HCT116 (cell line): Measurements from ENCODE around the gene SHCBP1L. TPM values are rescaled to one million over a fixed set of nuclear protein-coding genes. Genes with fewer than 3 reads are reported as not detected.

ENCODE experiments used
- ATAC-seq: fragments of 200-7000 bp; cut with Tn5 transposase; 2 replicates; pipeline ENCODE4 v1.9.1; 2020; ENCODE audit warnings: mild to moderate bottlenecking, moderate library complexity
- BruUV-seq: library from RNA; stranded (reverse); fragments of 400-500 nt; replicated peaks from 2 replicates; lab custom pipeline; 2021; lab: Mats Ljungman, UMichigan
- CTCF ChIA-PET: fragments of 300-600 bp; sonication (Branson Sonifier 250); formaldehyde crosslinking; loops from one replicate; lab custom pipeline; 2021; ENCODE audit warnings: antibody characterized with exemption; lab: Charles Lee
- POLR2A ChIA-PET: fragments of 300-600, 350-600 bp; sonication (Branson Sonifier 250); formaldehyde crosslinking; loops from one replicate; lab custom pipeline; 2021; ENCODE audit warnings: antibody characterized with exemption; lab: Charles Lee
- RAD21 ChIA-PET, 2 experiments: fragments of 300-600 bp; sonication (Branson Sonifier 250); formaldehyde crosslinking; loops; one replicate each; lab custom pipeline; 2023; ENCODE audit warnings: low total read pairs in 2 of 2; ENCODE audit not compliant: uncharacterized antibody in 2 of 2, unreplicated experiment in 2 of 2, low non-redundant PET in 1 of 2; lab: Charles Lee
- DNase-seq: peaks from one replicate; pipeline ENCODE4 v3.0.0-alpha.2; 2010; ENCODE audit warnings: low read depth, low spot score
- H2AFZ ChIP-seq: fragments of 200-600 bp; shearing (Covaris generic), sonication (generic); 2 replicates; pipeline ENCODE4 v1.6.1; 2017; ENCODE audit warnings: low read depth, mixed run types, mixed read lengths, antibody characterized with exemption, low read length; ENCODE audit not compliant: poor library complexity, severe bottlenecking
- H3K27ac ChIP-seq: 2 replicates; pipeline ENCODE4 v1.5.1; 2012; ENCODE audit warnings: low read depth, low read length
- H3K27me3 ChIP-seq: fragments of 200-600 bp; sonication (generic); 2 replicates; pipeline ENCODE4 v1.6.1; 2016; ENCODE audit warnings: mixed run types, low read length, mixed read lengths; ENCODE audit not compliant: insufficient read depth
- H3K36me3 ChIP-seq, 2 experiments: fragments of 200-500 bp in 1 of 2; fragments of 200-600 bp in 1 of 2; sonication (Bioruptor generic) in 1 of 2; sonication (generic) in 1 of 2; 2 replicates each; pipeline versions ENCODE4 v1.5.1 to v1.6.1; 2014 to 2016; ENCODE audit warnings: low read length in 2 of 2, inconsistent platforms in 1 of 2, mixed read lengths in 1 of 2, mixed run types in 1 of 2; ENCODE audit not compliant: insufficient read depth in 2 of 2, control insufficient read depth in 1 of 2
- H3K4me1 ChIP-seq, 2 experiments: fragments of 200-600 bp in 1 of 2; sonication (generic) in 1 of 2; 2 replicates each; pipeline versions ENCODE4 v1.5.1 to v1.6.1; 2012 to 2017; ENCODE audit warnings: low read length in 2 of 2, inconsistent platforms in 1 of 2, mild to moderate bottlenecking in 1 of 2, mixed read lengths in 1 of 2, mixed run types in 1 of 2, moderate library complexity in 1 of 2; ENCODE audit not compliant: insufficient read depth in 2 of 2, control insufficient read depth in 1 of 2
- H3K4me2 ChIP-seq: fragments of 200-600 bp; sonication (generic); 2 replicates; pipeline ENCODE4 v1.6.1; 2017; ENCODE audit warnings: mixed run types, low read length, mixed read lengths
- H3K4me3 ChIP-seq, 2 experiments: fragments of 200-600 bp in 1 of 2; sonication (generic) in 1 of 2; replicated peaks in 1 of 2; 2 replicates each; pipeline ENCODE4 v1.5.1; 2011 to 2016; ENCODE audit warnings: low read length in 2 of 2, control low read depth in 1 of 2, low read depth in 1 of 2, mild to moderate bottlenecking in 1 of 2, mixed read lengths in 1 of 2, mixed run types in 1 of 2
- H3K79me2 ChIP-seq: fragments of 200-600 bp; sonication (generic); 2 replicates; pipeline ENCODE4 v1.6.1; 2017; ENCODE audit warnings: mild to moderate bottlenecking, mixed run types, low read length, moderate library complexity, mixed read lengths; ENCODE audit not compliant: insufficient read depth
- H3K9ac ChIP-seq: fragments of 200-600 bp; sonication (generic); 2 replicates; pipeline ENCODE4 v1.6.1; 2016; ENCODE audit warnings: low read length, mixed read lengths
- H3K9me2 ChIP-seq: fragments of 200-600 bp; sonication (generic), shearing (Covaris generic); 2 replicates; pipeline ENCODE4 v1.6.1; 2017; ENCODE audit warnings: mixed run types, mild to moderate bottlenecking, moderate library complexity; ENCODE audit not compliant: insufficient read depth
- H3K9me3 ChIP-seq, 2 experiments: fragments of 200-500 bp in 1 of 2; fragments of 200-600 bp in 1 of 2; sonication (Bioruptor generic) in 1 of 2; sonication (generic) in 1 of 2; 2 replicates each; pipeline ENCODE4 v1.6.1; 2014 to 2017; ENCODE audit warnings: low read length in 2 of 2, mixed read lengths in 2 of 2, inconsistent platforms in 1 of 2, low read depth in 1 of 2, mild to moderate bottlenecking in 1 of 2, mixed run types in 1 of 2, moderate library complexity in 1 of 2; ENCODE audit not compliant: control insufficient read depth in 1 of 2, insufficient read depth in 1 of 2
- H4K20me1 ChIP-seq: fragments of 200-600 bp; sonication (generic), shearing (Covaris generic); 2 replicates; pipeline ENCODE4 v1.6.1; 2017; ENCODE audit warnings: mixed run types, mild to moderate bottlenecking, moderate library complexity; ENCODE audit not compliant: insufficient read depth
- CBX3 ChIP-seq: IDR thresholded peaks from 2 replicates; pipeline ENCODE4 v1.6.1; 2012; ENCODE audit warnings: low read depth
- EGR1 ChIP-seq: IDR thresholded peaks from 2 replicates; pipeline ENCODE4 v1.6.1; 2012; ENCODE audit warnings: low read depth
- ELF1 ChIP-seq: IDR thresholded peaks from 2 replicates; pipeline ENCODE4 v1.6.1; 2012; ENCODE audit warnings: low read depth, borderline replicate concordance
- EZH2phosphoT487 ChIP-seq: fragments of 200-600 bp; IDR thresholded peaks from 2 replicates; pipeline ENCODE4 v1.6.1; 2018; ENCODE audit warnings: antibody characterized with exemption, borderline replicate concordance
- JUND ChIP-seq: IDR thresholded peaks from 2 replicates; pipeline ENCODE4 v1.6.1; 2012
- POLR2AphosphoS5 ChIP-seq: IDR thresholded peaks from 2 replicates; pipeline ENCODE4 v1.6.1; 2011; ENCODE audit warnings: mild to moderate bottlenecking, low read depth, low read length, moderate library complexity
- RAD21 ChIP-seq: IDR thresholded peaks from 2 replicates; pipeline ENCODE4 v1.6.1; 2012; ENCODE audit warnings: low read depth, mild to moderate bottlenecking
- SIN3A ChIP-seq: IDR thresholded peaks from 2 replicates; pipeline ENCODE4 v1.6.1; 2012; ENCODE audit warnings: low read depth
- TCF7L2 ChIP-seq: IDR thresholded peaks from 2 replicates; pipeline ENCODE4 v1.7.0; 2011; ENCODE audit warnings: borderline replicate concordance, inconsistent platforms; ENCODE audit not compliant: insufficient read depth, insufficient read length; ENCODE audit errors: extremely low read depth
- YY1 ChIP-seq: IDR thresholded peaks from 2 replicates; pipeline ENCODE4 v1.6.1; 2011; ENCODE audit warnings: low read length, low read depth, moderate library complexity, mild to moderate bottlenecking; ENCODE audit not compliant: insufficient replicate concordance; ENCODE audit errors: extremely low read depth
- ZFX ChIP-seq: fragments of 450-650 bp; IDR thresholded peaks from 2 replicates; pipeline ENCODE4 v1.6.1; 2017
- intact Hi-C: fragments of 100-400 bp; cut with micrococcal nuclease; formaldehyde crosslinking; loops from 2 replicates; pipeline ENCODE4 v1.10.0; 2022
- total RNA-seq: library from RNA; stranded (reverse); gene quantifications from one replicate; pipeline ENCODE4 v1.2.1, GENCODE V29; 2021; ENCODE audit not compliant: unreplicated experiment
- TF ChIP-seq, protein P1 (sequence below), 3 experiments: fragments of 200-600 bp in 1 of 3; sonication (generic) in 1 of 3; IDR thresholded peaks in 2 of 3; conservative IDR thresholded peaks in 1 of 3; 2 replicates each; pipeline ENCODE4 v1.5.1; 2012 to 2017; ENCODE audit warnings: low read depth in 2 of 3, low read length in 2 of 3, antibody characterized with exemption in 1 of 3, borderline replicate concordance in 1 of 3, control low read depth in 1 of 3, mild to moderate bottlenecking in 1 of 3, mixed read lengths in 1 of 3, mixed run types in 1 of 3, moderate library complexity in 1 of 3; ENCODE audit not compliant: insufficient read depth in 1 of 3
- TF ChIP-seq, protein P2 (sequence below): IDR thresholded peaks from 2 replicates; pipeline ENCODE4 v1.6.1; 2012
- TF ChIP-seq, protein P3 (sequence below): IDR thresholded peaks from 2 replicates; pipeline ENCODE4 v1.6.1; 2012
- TF ChIP-seq, protein P4 (sequence below): IDR thresholded peaks from 2 replicates; pipeline ENCODE4 v1.6.1; 2011; ENCODE audit warnings: mild to moderate bottlenecking, low read length, moderate library complexity; ENCODE audit not compliant: insufficient replicate concordance; ENCODE audit errors: extremely low read depth

SHCBP1L gene
- total RNA-seq, 1 experiment from 2014 or later: not detected

DNA sequence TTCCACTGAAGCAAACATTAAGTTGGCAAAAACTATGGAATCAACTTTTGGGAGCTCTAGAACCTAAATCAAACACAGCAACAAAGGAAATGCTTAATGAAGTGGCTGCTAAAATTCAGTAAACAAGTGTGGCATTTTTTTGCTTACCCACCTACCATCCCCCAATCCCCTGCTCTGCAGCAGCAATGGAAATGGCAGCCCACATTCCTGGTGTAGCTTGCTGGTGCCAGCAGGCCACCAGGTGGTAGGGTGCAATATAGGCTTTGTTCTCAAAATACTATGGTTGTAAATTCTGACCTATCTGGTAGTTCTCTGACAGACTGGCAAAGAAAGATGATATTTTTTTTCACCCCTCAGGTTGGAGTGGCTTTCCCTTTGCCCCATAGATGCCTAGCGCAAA, 42.8 kb downstream of the SHCBP1L start:
- no peak overlapping the region for H2AFZ ChIP-seq
- H3K9me3 ChIP-seq: peaks cover 0 to 4% of the 10 kb centered on the region in 2 experiments; a peak in 1 of 4 replicates
- POLR2A ChIA-PET: no interaction called here
- peak; percentile 81 for ATAC-seq
- H3K36me3 ChIP-seq: no peaks in the 10 kb centered on the region
- H3K9me2 ChIP-seq: peaks cover 3% of the 10 kb centered on the region; the same call in 1 of the 2 replicates
- H3K27me3 ChIP-seq: no peaks in the 10 kb centered on the region
- no peaks in the 10 kb centered on the region for H3K79me2 ChIP-seq
- no peaks in the 10 kb centered on the region for H4K20me1 ChIP-seq
- intact Hi-C loops: no loop called here
- BruUV-seq: no TSS peak
- TF ChIP-seq RAD21 (peak; percentile 58), SIN3A (no peak), YY1 (peak; percentile 33)
- TF ChIP-seq, protein P1, sequence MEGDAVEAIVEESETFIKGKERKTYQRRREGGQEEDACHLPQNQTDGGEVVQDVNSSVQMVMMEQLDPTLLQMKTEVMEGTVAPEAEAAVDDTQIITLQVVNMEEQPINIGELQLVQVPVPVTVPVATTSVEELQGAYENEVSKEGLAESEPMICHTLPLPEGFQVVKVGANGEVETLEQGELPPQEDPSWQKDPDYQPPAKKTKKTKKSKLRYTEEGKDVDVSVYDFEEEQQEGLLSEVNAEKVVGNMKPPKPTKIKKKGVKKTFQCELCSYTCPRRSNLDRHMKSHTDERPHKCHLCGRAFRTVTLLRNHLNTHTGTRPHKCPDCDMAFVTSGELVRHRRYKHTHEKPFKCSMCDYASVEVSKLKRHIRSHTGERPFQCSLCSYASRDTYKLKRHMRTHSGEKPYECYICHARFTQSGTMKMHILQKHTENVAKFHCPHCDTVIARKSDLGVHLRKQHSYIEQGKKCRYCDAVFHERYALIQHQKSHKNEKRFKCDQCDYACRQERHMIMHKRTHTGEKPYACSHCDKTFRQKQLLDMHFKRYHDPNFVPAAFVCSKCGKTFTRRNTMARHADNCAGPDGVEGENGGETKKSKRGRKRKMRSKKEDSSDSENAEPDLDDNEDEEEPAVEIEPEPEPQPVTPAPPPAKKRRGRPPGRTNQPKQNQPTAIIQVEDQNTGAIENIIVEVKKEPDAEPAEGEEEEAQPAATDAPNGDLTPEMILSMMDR (IDR thresholded peaks at IDR 0.05 in 2 of 3, conservative IDR thresholded peaks at IDR 0.05 in 1 of 3; ENCODE audit: borderline replicate concordance in 1 of 3, insufficient read depth in 1 of 3, low read depth in 2 of 3, low read length in 2 of 3): peak; percentile 16 to 36 (median 33); a peak in 3 of 6 replicates
- TF ChIP-seq, all 23 proteins: peak for 3
- DNase-seq: peak; percentile 6
- Histone ChIP-seq H3K27ac (no peak overlapping the region), H3K4me1 (peaks cover 0 to 10% of the 10 kb centered on the region in 2 experiments; a peak in 1 of 4 replicates), H3K9ac (no peak overlapping the region), H3K4me2 (0 out of 2 replicates have a peak overlapping the region, but pooled peaks have one; percentile 3), H3K4me3 (no peak overlapping the region)
- ChIA-PET RAD21 (no interaction called here), CTCF (no interaction called here)

DNA sequence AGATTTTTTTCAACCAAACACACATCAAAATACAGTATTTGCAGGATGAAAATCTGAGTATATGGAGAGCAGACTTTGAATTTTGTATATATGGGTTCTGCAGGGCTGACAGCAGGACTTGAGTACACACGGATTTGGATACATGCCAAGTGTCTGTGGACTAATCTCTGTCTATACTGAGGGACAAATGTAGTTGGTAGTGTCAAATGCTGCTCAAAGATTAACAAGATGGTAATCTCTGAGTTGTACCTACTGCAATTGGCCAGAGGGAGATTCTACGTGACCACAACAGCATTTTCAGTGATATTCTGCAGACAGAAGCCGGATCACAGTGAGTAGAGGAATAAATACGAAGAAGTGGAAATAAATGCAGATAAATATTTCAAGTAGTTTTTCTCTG, 43.4 kb downstream of the SHCBP1L start:
- no peak overlapping the region for H3K4me2 ChIP-seq
- intact Hi-C loops: no loop called here
- no peak overlapping the region for H3K9ac ChIP-seq
- ChIA-PET CTCF (no interaction called here), POLR2A (no interaction called here), RAD21 (no interaction called here)
- H3K27ac ChIP-seq: no peak overlapping the region
- no peaks in the 10 kb centered on the region for H3K79me2 ChIP-seq
- H3K9me3 ChIP-seq: peaks cover 0 to 4% of the 10 kb centered on the region in 2 experiments; a peak in 1 of 4 replicates
- no peak for DNase-seq
- ATAC-seq: no peak
- no TSS peak for BruUV-seq
- no peak for TF ChIP-seq POLR2AphosphoS5
- TF ChIP-seq, protein P2, sequence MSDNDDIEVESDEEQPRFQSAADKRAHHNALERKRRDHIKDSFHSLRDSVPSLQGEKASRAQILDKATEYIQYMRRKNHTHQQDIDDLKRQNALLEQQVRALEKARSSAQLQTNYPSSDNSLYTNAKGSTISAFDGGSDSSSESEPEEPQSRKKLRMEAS: no peak
- TF ChIP-seq EGR1: no peak
- TF ChIP-seq, protein P3, sequence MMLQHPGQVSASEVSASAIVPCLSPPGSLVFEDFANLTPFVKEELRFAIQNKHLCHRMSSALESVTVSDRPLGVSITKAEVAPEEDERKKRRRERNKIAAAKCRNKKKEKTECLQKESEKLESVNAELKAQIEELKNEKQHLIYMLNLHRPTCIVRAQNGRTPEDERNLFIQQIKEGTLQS: no peak
- TF ChIP-seq JUND: no peak
- no peak for TF ChIP-seq CBX3
- TF ChIP-seq EZH2phosphoT487: no peak
- TF ChIP-seq ZFX: no peak
- no peak for TF ChIP-seq TCF7L2
- no peak for TF ChIP-seq RAD21
- TF ChIP-seq, protein P4, sequence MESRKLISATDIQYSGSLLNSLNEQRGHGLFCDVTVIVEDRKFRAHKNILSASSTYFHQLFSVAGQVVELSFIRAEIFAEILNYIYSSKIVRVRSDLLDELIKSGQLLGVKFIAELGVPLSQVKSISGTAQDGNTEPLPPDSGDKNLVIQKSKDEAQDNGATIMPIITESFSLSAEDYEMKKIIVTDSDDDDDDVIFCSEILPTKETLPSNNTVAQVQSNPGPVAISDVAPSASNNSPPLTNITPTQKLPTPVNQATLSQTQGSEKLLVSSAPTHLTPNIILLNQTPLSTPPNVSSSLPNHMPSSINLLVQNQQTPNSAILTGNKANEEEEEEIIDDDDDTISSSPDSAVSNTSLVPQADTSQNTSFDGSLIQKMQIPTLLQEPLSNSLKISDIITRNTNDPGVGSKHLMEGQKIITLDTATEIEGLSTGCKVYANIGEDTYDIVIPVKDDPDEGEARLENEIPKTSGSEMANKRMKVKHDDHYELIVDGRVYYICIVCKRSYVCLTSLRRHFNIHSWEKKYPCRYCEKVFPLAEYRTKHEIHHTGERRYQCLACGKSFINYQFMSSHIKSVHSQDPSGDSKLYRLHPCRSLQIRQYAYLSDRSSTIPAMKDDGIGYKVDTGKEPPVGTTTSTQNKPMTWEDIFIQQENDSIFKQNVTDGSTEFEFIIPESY: no peak
- no peak for TF ChIP-seq ELF1
- H3K27me3 ChIP-seq: no peaks in the 10 kb centered on the region
- no peaks in the 10 kb centered on the region for H4K20me1 ChIP-seq
- H2AFZ ChIP-seq: no peak overlapping the region
- H3K4me3 ChIP-seq: no peak overlapping the region
- H3K4me1 ChIP-seq: peaks cover 0 to 10% of the 10 kb centered on the region in 2 experiments; a peak in 1 of 4 replicates
- H3K9me2 ChIP-seq: peaks cover 3% of the 10 kb centered on the region; the same call in 1 of the 2 replicates
- H3K36me3 ChIP-seq: no peaks in the 10 kb centered on the region
